GM23338 (cell line): Measurements from ENCODE around the gene USP24. TPM values are rescaled to one million over a fixed set of nuclear protein-coding genes. Genes with fewer than 3 reads are reported as not detected.
A peak's percentile ranks its signal among the peaks of the same experiment; 100 is the strongest.

Experiments used
- ATAC-seq: fragments of 200-7000 bp; cut with Tn5 transposase; 3 replicates; pipeline ENCODE4 v1.9.1; 2020
- DNase-seq: peaks from one replicate; pipeline ENCODE4 v3.0.0-alpha.2; 2015; ENCODE audit warnings: low spot score
- H2AFZ ChIP-seq: fragments of 200-600 bp; sonication (generic); 2 replicates; pipeline ENCODE4 v1.8.0; 2016; ENCODE audit warnings: antibody characterized with exemption, mild to moderate bottlenecking, moderate library complexity
- H3F3A ChIP-seq: fragments of 200-600 bp; sonication (generic); replicated peaks from 2 replicates; pipeline ENCODE4 v1.8.0; 2017; ENCODE audit warnings: antibody characterized with exemption, mixed run types, low read depth
- H3K27ac ChIP-seq: fragments of 200-600 bp; sonication (generic); 2 replicates; pipeline ENCODE4 v1.6.1; 2016; ENCODE audit warnings: low read depth
- H3K27me3 ChIP-seq: fragments of 200-600 bp; sonication (generic); 2 replicates; pipeline ENCODE4 v1.8.0; 2016; ENCODE audit warnings: mild to moderate bottlenecking, mixed run types, moderate library complexity; ENCODE audit not compliant: insufficient read depth
- H3K36me3 ChIP-seq: fragments of 200-600 bp; sonication (generic); 2 replicates; pipeline ENCODE4 v1.8.0; 2016; ENCODE audit warnings: mild to moderate bottlenecking; ENCODE audit not compliant: insufficient read depth
- H3K4me1 ChIP-seq: fragments of 200-600 bp; sonication (generic); 2 replicates; pipeline ENCODE4 v1.8.0; 2016; ENCODE audit warnings: mild to moderate bottlenecking, moderate library complexity; ENCODE audit not compliant: insufficient read depth
- H3K4me2 ChIP-seq: fragments of 200-600 bp; sonication (generic); 2 replicates; pipeline ENCODE4 v1.7.1; 2017; ENCODE audit warnings: mixed run types
- H3K4me3 ChIP-seq: fragments of 200-600 bp; sonication (generic); 2 replicates; pipeline ENCODE4 v1.6.1; 2016; ENCODE audit warnings: mixed run types
- H3K79me2 ChIP-seq: fragments of 200-600 bp; sonication (generic); replicated peaks from 2 replicates; pipeline ENCODE4 v1.8.0; 2017; ENCODE audit warnings: mild to moderate bottlenecking; ENCODE audit not compliant: insufficient read depth
- H3K9me2 ChIP-seq: fragments of 200-600 bp; sonication (generic); 2 replicates; pipeline ENCODE4 v1.8.0; 2017; ENCODE audit not compliant: insufficient read depth
- H4K20me1 ChIP-seq: fragments of 200-600 bp; sonication (generic); replicated peaks from 2 replicates; pipeline ENCODE4 v1.8.0; 2017; ENCODE audit warnings: mild to moderate bottlenecking; ENCODE audit not compliant: insufficient read depth
- H3K27ac Mint-ChIP-seq: 2 replicates; pipeline ENCODE4 v1.8.0; 2020; ENCODE audit warnings: inconsistent platforms, mild to moderate bottlenecking, moderate library complexity, mixed read lengths
- H3K27me3 Mint-ChIP-seq: 3 replicates; pipeline ENCODE4 v1.8.0; 2022; ENCODE audit warnings: low read depth, mild to moderate bottlenecking, moderate library complexity, mixed read lengths, inconsistent platforms; ENCODE audit not compliant: insufficient read depth, poor library complexity
- H3K36me3 Mint-ChIP-seq: 3 replicates; pipeline ENCODE4 v1.8.0; 2021; ENCODE audit warnings: low read depth, mild to moderate bottlenecking, inconsistent platforms, moderate library complexity, mixed read lengths
- H3K4me1 Mint-ChIP-seq: 3 replicates; pipeline ENCODE4 v1.8.0; 2020; ENCODE audit warnings: mild to moderate bottlenecking, inconsistent platforms, mixed read lengths
- H3K4me3 Mint-ChIP-seq: 3 replicates; pipeline ENCODE4 v1.8.0; 2021; ENCODE audit warnings: moderate library complexity, mild to moderate bottlenecking, inconsistent platforms, mixed read lengths
- H3K9me3 Mint-ChIP-seq: 3 replicates; pipeline ENCODE4 v1.8.0; 2020; ENCODE audit warnings: moderate library complexity, mild to moderate bottlenecking, inconsistent platforms, mixed read lengths
- CREB1 ChIP-seq: fragments of 250-450 bp; sonication (Bioruptor Pico); IDR thresholded peaks from 2 replicates; pipeline ENCODE4 v1.5.0; 2020; ENCODE audit warnings: low read depth, mild to moderate bottlenecking, moderate library complexity
- EZH2 ChIP-seq: fragments of 200-600 bp; sonication (generic); IDR thresholded peaks from one replicate; pipeline ENCODE4 v1.8.0; 2017; ENCODE audit warnings: antibody characterized with exemption, mild to moderate bottlenecking, low read depth; ENCODE audit not compliant: unreplicated experiment
- JUNB ChIP-seq: IDR thresholded peaks from one replicate; pipeline ENCODE4 v1.6.1; 2016; ENCODE audit warnings: antibody characterized with exemption; ENCODE audit not compliant: unreplicated experiment
- NANOG ChIP-seq: IDR thresholded peaks from 2 replicates; pipeline ENCODE4 v1.6.1; 2016; ENCODE audit warnings: antibody characterized with exemption, borderline replicate concordance
- STAT1 ChIP-seq: IDR thresholded peaks from one replicate; pipeline ENCODE4 v1.6.1; 2016; ENCODE audit warnings: antibody characterized with exemption; ENCODE audit not compliant: unreplicated experiment
- ZNF114 ChIP-seq: fragments of 250-450 bp; sonication (Bioruptor Pico); IDR thresholded peaks from 2 replicates; pipeline ENCODE4 v1.5.0; 2020; ENCODE audit warnings: mild to moderate bottlenecking, moderate library complexity
- ZNF331 ChIP-seq: fragments of 250-450 bp; sonication (Bioruptor Pico); IDR thresholded peaks from 2 replicates; pipeline ENCODE4 v1.5.0; 2020; ENCODE audit warnings: low read depth, mild to moderate bottlenecking, moderate library complexity
- polyA plus RNA-seq: library from polyadenylated mRNA; unstranded; fragments of >200 nt; fragmentation: Nextera tagmentation; extraction: Ambion mirVana; gene quantifications from 2 replicates; pipeline ENCODE4 v1.2.1, GENCODE V29; 2016
- total RNA-seq: library from RNA; depleted of rRNA; stranded (reverse); fragments of >200 nt; shearing (Covaris generic); gene quantifications from 2 replicates; pipeline ENCODE4 v1.2.3, GENCODE V29; 2014
- TF ChIP-seq, protein P1 (sequence below): IDR thresholded peaks from one replicate; pipeline ENCODE4 v1.6.1; 2018; ENCODE audit warnings: antibody characterized with exemption; ENCODE audit not compliant: unreplicated experiment
- TF ChIP-seq, protein P2 (sequence below): fragments of 250-450 bp; sonication (Bioruptor Pico); IDR thresholded peaks from 2 replicates; pipeline ENCODE4 v1.5.0; 2020; ENCODE audit warnings: mild to moderate bottlenecking, moderate library complexity
- TF ChIP-seq, protein P3 (sequence below), 2 experiments: fragments of 200-600 bp in 1 of 2; sonication (generic) in 1 of 2; conservative IDR thresholded peaks; 2 replicates each; pipeline versions ENCODE4 v1.5.1 to v1.6.1; 2016 to 2017; ENCODE audit warnings: antibody characterized with exemption in 2 of 2, low read depth in 2 of 2, mild to moderate bottlenecking in 2 of 2, moderate library complexity in 1 of 2

The USP24 gene
- total and polyA plus RNA-seq, 2 experiments from 2014 or later, result 12.1 to 32.6 TPM

DNA sequence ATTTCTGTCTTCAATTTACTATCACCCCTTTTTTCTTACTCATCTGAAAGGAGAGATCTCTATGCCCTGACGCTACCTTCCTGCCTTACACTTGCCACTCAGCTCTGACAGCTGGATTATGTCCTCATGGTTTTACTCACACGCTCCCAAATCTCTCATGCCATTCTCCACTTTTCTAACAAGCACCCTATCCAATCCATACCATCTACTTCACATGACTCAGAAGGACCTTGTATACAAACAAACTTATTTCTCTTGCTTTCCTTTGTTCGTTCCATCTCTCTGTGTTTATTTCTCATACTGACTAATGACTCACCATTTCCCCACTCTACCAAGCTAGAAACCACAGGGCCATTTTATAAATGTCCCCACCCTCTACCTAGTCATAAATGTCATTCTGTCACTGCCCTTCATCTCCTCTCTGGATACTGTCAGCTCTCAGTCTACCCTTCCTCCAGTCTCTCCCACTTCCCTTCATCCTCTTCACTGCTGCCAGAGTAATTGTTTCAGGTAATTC is 87.3 kb downstream of the USP24 start (continued):
- TF ChIP-seq, protein P1, sequence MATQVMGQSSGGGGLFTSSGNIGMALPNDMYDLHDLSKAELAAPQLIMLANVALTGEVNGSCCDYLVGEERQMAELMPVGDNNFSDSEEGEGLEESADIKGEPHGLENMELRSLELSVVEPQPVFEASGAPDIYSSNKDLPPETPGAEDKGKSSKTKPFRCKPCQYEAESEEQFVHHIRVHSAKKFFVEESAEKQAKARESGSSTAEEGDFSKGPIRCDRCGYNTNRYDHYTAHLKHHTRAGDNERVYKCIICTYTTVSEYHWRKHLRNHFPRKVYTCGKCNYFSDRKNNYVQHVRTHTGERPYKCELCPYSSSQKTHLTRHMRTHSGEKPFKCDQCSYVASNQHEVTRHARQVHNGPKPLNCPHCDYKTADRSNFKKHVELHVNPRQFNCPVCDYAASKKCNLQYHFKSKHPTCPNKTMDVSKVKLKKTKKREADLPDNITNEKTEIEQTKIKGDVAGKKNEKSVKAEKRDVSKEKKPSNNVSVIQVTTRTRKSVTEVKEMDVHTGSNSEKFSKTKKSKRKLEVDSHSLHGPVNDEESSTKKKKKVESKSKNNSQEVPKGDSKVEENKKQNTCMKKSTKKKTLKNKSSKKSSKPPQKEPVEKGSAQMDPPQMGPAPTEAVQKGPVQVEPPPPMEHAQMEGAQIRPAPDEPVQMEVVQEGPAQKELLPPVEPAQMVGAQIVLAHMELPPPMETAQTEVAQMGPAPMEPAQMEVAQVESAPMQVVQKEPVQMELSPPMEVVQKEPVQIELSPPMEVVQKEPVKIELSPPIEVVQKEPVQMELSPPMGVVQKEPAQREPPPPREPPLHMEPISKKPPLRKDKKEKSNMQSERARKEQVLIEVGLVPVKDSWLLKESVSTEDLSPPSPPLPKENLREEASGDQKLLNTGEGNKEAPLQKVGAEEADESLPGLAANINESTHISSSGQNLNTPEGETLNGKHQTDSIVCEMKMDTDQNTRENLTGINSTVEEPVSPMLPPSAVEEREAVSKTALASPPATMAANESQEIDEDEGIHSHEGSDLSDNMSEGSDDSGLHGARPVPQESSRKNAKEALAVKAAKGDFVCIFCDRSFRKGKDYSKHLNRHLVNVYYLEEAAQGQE, result no peak

DNA sequence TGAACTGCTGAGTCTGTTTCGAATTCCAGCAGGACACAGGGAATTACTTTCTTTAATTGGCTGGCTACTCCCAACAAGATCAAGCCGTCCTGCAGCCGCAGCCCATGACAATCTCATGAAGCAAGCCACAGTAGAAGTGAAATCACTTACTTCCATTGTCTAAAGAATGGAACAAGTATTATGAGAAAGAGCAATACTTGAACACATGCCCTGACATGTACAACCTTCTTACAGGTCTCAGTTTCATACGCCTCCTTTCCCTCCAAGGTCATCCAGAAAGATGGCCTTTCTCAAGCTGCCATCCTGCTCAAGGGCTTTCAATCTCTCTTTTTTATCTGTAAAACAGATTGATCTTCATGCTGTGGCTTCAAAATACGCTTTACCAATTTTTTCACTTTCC is 90.7 kb downstream of the USP24 start:
- H3K27ac Mint-ChIP-seq, result no peak overlapping the region
- no peaks in the 10 kb centered on the region for H3K27me3 ChIP-seq
- H3K27ac ChIP-seq, result peak overlapping the region; percentile 14; the same call in 1 of the 2 replicates
- no peak overlapping the region for H3K4me3 Mint-ChIP-seq
- no peak overlapping the region for H2AFZ ChIP-seq
- H3K4me3 ChIP-seq, result no peak overlapping the region
- H4K20me1 ChIP-seq, result peaks cover 8% of the 10 kb centered on the region; the same call in 1 of the 2 replicates
- peaks cover 2% of the 10 kb centered on the region for H3K27me3 Mint-ChIP-seq
- no peak for ATAC-seq
- H3K36me3 Mint-ChIP-seq, result peaks cover 86% of the 10 kb centered on the region
- no peaks in the 10 kb centered on the region for H3F3A ChIP-seq
- DNase-seq, result no peak
- no peak overlapping the region for H3K4me2 ChIP-seq
- H3K4me1 Mint-ChIP-seq, result no peaks in the 10 kb centered on the region
- H3K9me3 Mint-ChIP-seq, result no peaks in the 10 kb centered on the region
- no peaks in the 10 kb centered on the region for H3K4me1 ChIP-seq
- H3K9me2 ChIP-seq, result no peaks in the 10 kb centered on the region
- H3K79me2 ChIP-seq, result no peaks in the 10 kb centered on the region
- H3K36me3 ChIP-seq, result peaks cover 21% of the 10 kb centered on the region
- no peak for TF ChIP-seq CREB1 (CRISPR knock-in tag)
- TF ChIP-seq EZH2, result no peak
- no peak for TF ChIP-seq ZNF331 (CRISPR knock-in tag)
- TF ChIP-seq ZNF114 (CRISPR knock-in tag), result no peak
- TF ChIP-seq NANOG, result no peak
- TF ChIP-seq, protein P2, sequence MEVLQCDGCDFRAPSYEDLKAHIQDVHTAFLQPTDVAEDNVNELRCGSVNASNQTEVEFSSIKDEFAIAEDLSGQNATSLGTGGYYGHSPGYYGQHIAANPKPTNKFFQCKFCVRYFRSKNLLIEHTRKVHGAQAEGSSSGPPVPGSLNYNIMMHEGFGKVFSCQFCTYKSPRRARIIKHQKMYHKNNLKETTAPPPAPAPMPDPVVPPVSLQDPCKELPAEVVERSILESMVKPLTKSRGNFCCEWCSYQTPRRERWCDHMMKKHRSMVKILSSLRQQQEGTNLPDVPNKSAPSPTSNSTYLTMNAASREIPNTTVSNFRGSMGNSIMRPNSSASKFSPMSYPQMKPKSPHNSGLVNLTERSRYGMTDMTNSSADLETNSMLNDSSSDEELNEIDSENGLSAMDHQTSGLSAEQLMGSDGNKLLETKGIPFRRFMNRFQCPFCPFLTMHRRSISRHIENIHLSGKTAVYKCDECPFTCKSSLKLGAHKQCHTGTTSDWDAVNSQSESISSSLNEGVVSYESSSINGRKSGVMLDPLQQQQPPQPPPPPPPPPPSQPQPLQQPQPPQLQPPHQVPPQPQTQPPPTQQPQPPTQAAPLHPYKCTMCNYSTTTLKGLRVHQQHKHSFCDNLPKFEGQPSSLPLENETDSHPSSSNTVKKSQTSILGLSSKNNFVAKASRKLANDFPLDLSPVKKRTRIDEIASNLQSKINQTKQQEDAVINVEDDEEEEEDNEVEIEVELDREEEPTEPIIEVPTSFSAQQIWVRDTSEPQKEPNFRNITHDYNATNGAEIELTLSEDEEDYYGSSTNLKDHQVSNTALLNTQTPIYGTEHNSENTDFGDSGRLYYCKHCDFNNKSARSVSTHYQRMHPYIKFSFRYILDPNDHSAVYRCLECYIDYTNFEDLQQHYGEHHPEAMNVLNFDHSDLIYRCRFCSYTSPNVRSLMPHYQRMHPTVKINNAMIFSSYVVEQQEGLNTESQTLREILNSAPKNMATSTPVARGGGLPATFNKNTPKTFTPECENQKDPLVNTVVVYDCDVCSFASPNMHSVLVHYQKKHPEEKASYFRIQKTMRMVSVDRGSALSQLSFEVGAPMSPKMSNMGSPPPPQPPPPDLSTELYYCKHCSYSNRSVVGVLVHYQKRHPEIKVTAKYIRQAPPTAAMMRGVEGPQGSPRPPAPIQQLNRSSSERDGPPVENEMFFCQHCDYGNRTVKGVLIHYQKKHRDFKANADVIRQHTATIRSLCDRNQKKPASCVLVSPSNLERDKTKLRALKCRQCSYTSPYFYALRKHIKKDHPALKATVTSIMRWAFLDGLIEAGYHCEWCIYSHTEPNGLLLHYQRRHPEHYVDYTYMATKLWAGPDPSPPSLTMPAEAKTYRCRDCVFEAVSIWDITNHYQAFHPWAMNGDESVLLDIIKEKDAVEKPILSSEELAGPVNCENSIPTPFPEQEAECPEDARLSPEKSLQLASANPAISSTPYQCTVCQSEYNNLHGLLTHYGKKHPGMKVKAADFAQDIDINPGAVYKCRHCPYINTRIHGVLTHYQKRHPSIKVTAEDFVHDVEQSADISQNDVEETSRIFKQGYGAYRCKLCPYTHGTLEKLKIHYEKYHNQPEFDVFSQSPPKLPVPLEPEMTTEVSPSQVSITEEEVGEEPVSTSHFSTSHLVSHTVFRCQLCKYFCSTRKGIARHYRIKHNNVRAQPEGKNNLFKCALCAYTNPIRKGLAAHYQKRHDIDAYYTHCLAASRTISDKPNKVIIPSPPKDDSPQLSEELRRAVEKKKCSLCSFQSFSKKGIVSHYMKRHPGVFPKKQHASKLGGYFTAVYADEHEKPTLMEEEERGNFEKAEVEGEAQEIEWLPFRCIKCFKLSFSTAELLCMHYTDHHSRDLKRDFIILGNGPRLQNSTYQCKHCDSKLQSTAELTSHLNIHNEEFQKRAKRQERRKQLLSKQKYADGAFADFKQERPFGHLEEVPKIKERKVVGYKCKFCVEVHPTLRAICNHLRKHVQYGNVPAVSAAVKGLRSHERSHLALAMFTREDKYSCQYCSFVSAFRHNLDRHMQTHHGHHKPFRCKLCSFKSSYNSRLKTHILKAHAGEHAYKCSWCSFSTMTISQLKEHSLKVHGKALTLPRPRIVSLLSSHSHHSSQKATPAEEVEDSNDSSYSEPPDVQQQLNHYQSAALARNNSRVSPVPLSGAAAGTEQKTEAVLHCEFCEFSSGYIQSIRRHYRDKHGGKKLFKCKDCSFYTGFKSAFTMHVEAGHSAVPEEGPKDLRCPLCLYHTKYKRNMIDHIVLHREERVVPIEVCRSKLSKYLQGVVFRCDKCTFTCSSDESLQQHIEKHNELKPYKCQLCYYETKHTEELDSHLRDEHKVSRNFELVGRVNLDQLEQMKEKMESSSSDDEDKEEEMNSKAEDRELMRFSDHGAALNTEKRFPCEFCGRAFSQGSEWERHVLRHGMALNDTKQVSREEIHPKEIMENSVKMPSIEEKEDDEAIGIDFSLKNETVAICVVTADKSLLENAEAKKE (CRISPR knock-in tag), result no peak
- TF ChIP-seq, protein P1, result no peak
- TF ChIP-seq JUNB, result no peak
- TF ChIP-seq STAT1, result no peak
- TF ChIP-seq, protein P3, sequence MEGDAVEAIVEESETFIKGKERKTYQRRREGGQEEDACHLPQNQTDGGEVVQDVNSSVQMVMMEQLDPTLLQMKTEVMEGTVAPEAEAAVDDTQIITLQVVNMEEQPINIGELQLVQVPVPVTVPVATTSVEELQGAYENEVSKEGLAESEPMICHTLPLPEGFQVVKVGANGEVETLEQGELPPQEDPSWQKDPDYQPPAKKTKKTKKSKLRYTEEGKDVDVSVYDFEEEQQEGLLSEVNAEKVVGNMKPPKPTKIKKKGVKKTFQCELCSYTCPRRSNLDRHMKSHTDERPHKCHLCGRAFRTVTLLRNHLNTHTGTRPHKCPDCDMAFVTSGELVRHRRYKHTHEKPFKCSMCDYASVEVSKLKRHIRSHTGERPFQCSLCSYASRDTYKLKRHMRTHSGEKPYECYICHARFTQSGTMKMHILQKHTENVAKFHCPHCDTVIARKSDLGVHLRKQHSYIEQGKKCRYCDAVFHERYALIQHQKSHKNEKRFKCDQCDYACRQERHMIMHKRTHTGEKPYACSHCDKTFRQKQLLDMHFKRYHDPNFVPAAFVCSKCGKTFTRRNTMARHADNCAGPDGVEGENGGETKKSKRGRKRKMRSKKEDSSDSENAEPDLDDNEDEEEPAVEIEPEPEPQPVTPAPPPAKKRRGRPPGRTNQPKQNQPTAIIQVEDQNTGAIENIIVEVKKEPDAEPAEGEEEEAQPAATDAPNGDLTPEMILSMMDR (conservative IDR thresholded peaks at IDR 0.05; ENCODE audit: low read depth in 2 of 2), result no peak
